Mesendoderm (in vitro differentiated cells): ENCODE results near the gene LRP10.

ENCODE experiments used
- DNase-seq: peaks from one replicate; pipeline ENCODE4 v3.0.0; 2013
- H2AK5ac ChIP-seq: 2 replicates; pipeline ENCODE4 v1.6.1; 2013; ENCODE audit warnings: low read length, inconsistent platforms
- H2BK120ac ChIP-seq: 2 replicates; pipeline ENCODE4 v1.6.1; 2013; ENCODE audit warnings: low read depth, mild to moderate bottlenecking, low read length, moderate library complexity, mixed read lengths
- H2BK15ac ChIP-seq: replicated peaks from 2 replicates; pipeline ENCODE4 v1.6.1; 2013; ENCODE audit warnings: low read depth, mild to moderate bottlenecking, moderate library complexity
- H2BK5ac ChIP-seq: 2 replicates; pipeline ENCODE4 v1.6.1; 2013; ENCODE audit warnings: low read length, inconsistent platforms
- H3K18ac ChIP-seq: 2 replicates; pipeline ENCODE4 v1.6.1; 2013; ENCODE audit warnings: mild to moderate bottlenecking, low read length, mixed read lengths
- H3K23ac ChIP-seq: one replicate; pipeline ENCODE4 v1.6.1; 2013; ENCODE audit warnings: low read length
- H3K27ac ChIP-seq: 2 replicates; pipeline ENCODE4 v1.5.1; 2013; ENCODE audit warnings: low read depth, mild to moderate bottlenecking, inconsistent platforms, low read length, moderate library complexity
- H3K27me3 ChIP-seq: 2 replicates; pipeline ENCODE4 v1.6.1; 2013; ENCODE audit warnings: low read length, control low read depth, mild to moderate bottlenecking, inconsistent platforms; ENCODE audit not compliant: insufficient read depth, poor library complexity
- H3K36me3 ChIP-seq: 2 replicates; pipeline ENCODE4 v1.6.1; 2013; ENCODE audit warnings: low read length, inconsistent platforms; ENCODE audit not compliant: control insufficient read depth, insufficient read depth
- H3K4ac ChIP-seq: one replicate; pipeline ENCODE4 v1.6.1; 2013; ENCODE audit warnings: low read depth, mild to moderate bottlenecking, low read length, moderate library complexity
- H3K4me1 ChIP-seq: 2 replicates; pipeline ENCODE4 v1.6.1; 2013; ENCODE audit warnings: low read depth, low read length, inconsistent platforms; ENCODE audit not compliant: control insufficient read depth
- H3K4me2 ChIP-seq: 2 replicates; pipeline ENCODE4 v1.6.1; 2013; ENCODE audit warnings: low read length
- H3K4me3 ChIP-seq: 2 replicates; pipeline ENCODE4 v1.5.1; 2013; ENCODE audit warnings: mild to moderate bottlenecking, low read length
- H3K56ac ChIP-seq: one replicate; pipeline ENCODE4 v1.6.1; 2013; ENCODE audit warnings: low read length
- H3K79me1 ChIP-seq: 2 replicates; pipeline ENCODE4 v1.6.1; 2013; ENCODE audit warnings: low read length, inconsistent platforms
- H3K79me2 ChIP-seq: 2 replicates; pipeline ENCODE4 v1.6.1; 2013; ENCODE audit warnings: mild to moderate bottlenecking, low read length; ENCODE audit not compliant: control insufficient read depth, insufficient read depth
- H3K9ac ChIP-seq: 2 replicates; pipeline ENCODE4 v1.6.1; 2013; ENCODE audit warnings: low read length, inconsistent platforms
- H4K5ac ChIP-seq: one replicate; pipeline ENCODE4 v1.6.1; 2013; ENCODE audit warnings: low read length
- H4K8ac ChIP-seq: one replicate; pipeline ENCODE4 v1.6.1; 2013; ENCODE audit warnings: low read depth, mild to moderate bottlenecking, control low read depth, low read length, moderate library complexity
- WGBS: extraction: QIAGEN DNeasy Blood & Tissue Kit; methylation state at CpG from one replicate; pipeline ENCODE4 v1.1.7; 2013; ENCODE audit warnings: low lambda C conversion rate, missing lambda C conversion rate; ENCODE audit not compliant: insufficient coverage; ENCODE audit errors: extremely low coverage; 5-methylcytosine and 5-hydroxymethylcytosine counted together

The LRP10 gene

GRCh38 chr14:22841769-22842168 is 29.8 kb upstream of the LRP10 start:
- H4K5ac ChIP-seq, result no peak overlapping the region
- no peak overlapping the region for H2BK120ac ChIP-seq
- no peak overlapping the region for H3K4me2 ChIP-seq
- H4K8ac ChIP-seq, result no peak overlapping the region
- no peak overlapping the region for H3K9ac ChIP-seq
- no peak overlapping the region for H3K23ac ChIP-seq
- no peak overlapping the region for H2BK15ac ChIP-seq
- H3K4me1 ChIP-seq, result peaks cover 10% of the 10 kb centered on the region
- WGBS, result no CpG with 5 or more reads among the region's 8 CpGs
- H3K36me3 ChIP-seq, result peaks cover 34% of the 10 kb centered on the region
- H3K56ac ChIP-seq, result no peak overlapping the region
- H3K79me1 ChIP-seq, result peaks cover 23% of the 10 kb centered on the region
- no peaks in the 10 kb centered on the region for H3K27me3 ChIP-seq
- H3K4ac ChIP-seq, result no peak overlapping the region
- no peak overlapping the region for H3K18ac ChIP-seq
- peaks cover 29% of the 10 kb centered on the region for H3K79me2 ChIP-seq
- H3K27ac ChIP-seq, result no peak overlapping the region
- H2AK5ac ChIP-seq, result no peak overlapping the region
- no peak overlapping the region for H3K4me3 ChIP-seq
- DNase-seq, result no peak
- no peak overlapping the region for H2BK5ac ChIP-seq

DNA sequence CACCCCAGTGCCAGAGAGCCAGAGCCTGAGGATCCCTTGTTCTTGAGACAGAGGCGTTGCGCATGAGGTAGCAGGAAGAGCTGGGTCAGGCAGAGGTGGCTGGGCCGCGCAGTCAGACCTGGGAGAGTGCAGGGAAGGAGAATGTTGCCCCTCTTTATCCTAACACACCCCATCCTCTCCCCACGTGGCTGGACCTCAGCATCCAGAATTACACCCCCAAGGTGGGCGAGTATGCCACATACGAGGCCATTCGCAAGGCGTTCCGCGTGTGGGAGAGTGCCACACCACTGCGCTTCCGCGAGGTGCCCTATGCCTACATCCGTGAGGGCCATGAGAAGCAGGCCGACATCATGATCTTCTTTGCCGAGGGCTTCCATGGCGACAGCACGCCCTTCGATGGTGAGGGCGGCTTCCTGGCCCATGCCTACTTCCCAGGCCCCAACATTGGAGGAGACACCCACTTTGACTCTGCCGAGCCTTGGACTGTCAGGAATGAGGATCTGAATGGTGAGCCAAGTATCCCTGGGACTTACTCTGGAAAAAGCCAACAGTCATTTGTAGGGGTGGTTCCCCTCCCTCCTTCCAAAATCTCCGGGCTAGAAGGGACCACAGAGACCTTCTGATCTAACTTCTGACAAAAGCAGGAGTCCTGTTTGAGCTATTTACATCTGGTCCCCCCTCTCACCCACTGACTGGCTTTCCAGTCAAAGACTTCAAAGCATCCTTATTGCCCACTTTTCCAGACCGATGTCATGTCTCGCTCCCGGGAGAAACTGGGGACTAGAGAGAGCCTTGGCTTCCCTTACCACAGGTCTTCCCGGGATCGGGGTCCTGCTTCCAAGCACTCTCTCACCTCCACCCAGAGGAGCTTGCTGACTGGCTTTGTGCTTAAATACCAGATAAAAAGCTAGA is 29.1 kb upstream of the LRP10 start:
- Histone ChIP-seq H3K27me3 (no peaks in the 10 kb centered on the region), H3K36me3 (peaks cover 34% of the 10 kb centered on the region), H4K5ac (no peak overlapping the region), H2BK15ac (no peak overlapping the region), H3K79me1 (peaks cover 23% of the 10 kb centered on the region), H3K18ac (no peak overlapping the region), H2BK5ac (no peak overlapping the region), H2AK5ac (no peak overlapping the region), H3K56ac (no peak overlapping the region), H3K79me2 (peaks cover 23% of the 10 kb centered on the region), H3K27ac (no peak overlapping the region), H3K4me2 (no peak overlapping the region), H3K23ac (no peak overlapping the region), H3K9ac (no peak overlapping the region), H3K4me3 (no peak overlapping the region), H4K8ac (no peak overlapping the region), H2BK120ac (no peak overlapping the region), H3K4ac (no peak overlapping the region), H3K4me1 (peaks cover 10% of the 10 kb centered on the region)
- no peak for DNase-seq
- WGBS, result no CpG with 5 or more reads among the region's 28 CpGs

- no peak overlapping the region for H3K23ac ChIP-seq
Measured at GRCh38 chr14:22843123-22843925, 28.2 kb upstream of the LRP10 start.

DNA sequence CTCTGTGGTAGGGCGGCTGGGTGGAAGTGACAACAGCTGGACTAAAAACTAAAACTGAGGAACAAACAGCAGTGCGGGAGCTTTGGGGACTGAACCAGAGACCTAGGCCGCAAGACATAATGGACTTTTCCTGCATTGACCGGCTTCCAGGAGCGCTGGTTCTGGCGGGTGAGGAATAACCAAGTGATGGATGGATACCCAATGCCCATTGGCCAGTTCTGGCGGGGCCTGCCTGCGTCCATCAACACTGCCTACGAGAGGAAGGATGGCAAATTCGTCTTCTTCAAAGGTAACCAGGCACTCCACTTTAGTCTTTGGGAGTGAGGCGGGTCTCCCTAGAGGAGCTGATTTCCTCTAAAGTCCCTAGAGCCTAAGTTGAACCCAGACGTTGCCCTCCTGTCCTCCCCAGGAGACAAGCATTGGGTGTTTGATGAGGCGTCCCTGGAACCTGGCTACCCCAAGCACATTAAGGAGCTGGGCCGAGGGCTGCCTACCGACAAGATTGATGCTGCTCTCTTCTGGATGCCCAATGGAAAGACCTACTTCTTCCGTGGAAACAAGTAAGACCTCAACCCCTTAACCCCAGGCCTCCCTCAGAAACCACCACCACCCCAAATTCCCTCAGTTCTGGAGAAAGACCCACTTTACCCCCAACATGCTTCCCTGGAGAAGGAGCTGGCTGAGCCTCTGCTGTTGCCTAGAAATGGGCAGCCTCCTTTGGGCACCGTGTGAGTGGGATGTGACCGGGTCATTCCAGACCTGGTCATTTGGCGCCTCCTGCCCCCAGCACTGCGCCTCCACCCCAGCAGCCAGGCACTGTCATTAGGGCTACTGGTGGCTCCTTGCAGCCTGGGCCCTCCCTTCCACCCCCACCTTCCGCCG is 27.1 kb upstream of the LRP10 start:
- H3K4me2 ChIP-seq, result no peak overlapping the region
- no peak overlapping the region for H3K18ac ChIP-seq
- H3K79me1 ChIP-seq, result peaks cover 12% of the 10 kb centered on the region
- no peak overlapping the region for H3K4me3 ChIP-seq
- H3K27ac ChIP-seq, result no peak overlapping the region
- H4K5ac ChIP-seq, result no peak overlapping the region
- H2BK120ac ChIP-seq, result no peak overlapping the region
- no peak overlapping the region for H3K4ac ChIP-seq
- WGBS, result no CpG with 5 or more reads among the region's 22 CpGs
- peaks cover 3% of the 10 kb centered on the region for H3K79me2 ChIP-seq
- H3K9ac ChIP-seq, result no peak overlapping the region
- peaks cover 2% of the 10 kb centered on the region for H3K4me1 ChIP-seq
- H3K56ac ChIP-seq, result no peak overlapping the region
- peaks cover 34% of the 10 kb centered on the region for H3K36me3 ChIP-seq
- no peak overlapping the region for H4K8ac ChIP-seq
- no peak for DNase-seq
- no peak overlapping the region for H2BK5ac ChIP-seq
- H3K27me3 ChIP-seq, result no peaks in the 10 kb centered on the region
- H3K23ac ChIP-seq, result no peak overlapping the region
- no peak overlapping the region for H2BK15ac ChIP-seq
- H2AK5ac ChIP-seq, result no peak overlapping the region

More at GRCh38 chr14:22843123-22843925, 28.2 kb upstream of the LRP10 start:
- no peak overlapping the region for H2BK15ac ChIP-seq
- whole genome bisulfite sequencing, result no CpG with 5 or more reads among the region's 21 CpGs
- peaks cover 10% of the 10 kb centered on the region for H3K4me1 ChIP-seq
- DNase-seq, result no peak
- no peak overlapping the region for H4K8ac ChIP-seq
- no peak overlapping the region for H4K5ac ChIP-seq
- no peak overlapping the region for H2BK5ac ChIP-seq
- peaks cover 23% of the 10 kb centered on the region for H3K79me1 ChIP-seq
- no peak overlapping the region for H2BK120ac ChIP-seq
- no peaks in the 10 kb centered on the region for H3K27me3 ChIP-seq
- H2AK5ac ChIP-seq, result no peak overlapping the region
- H3K36me3 ChIP-seq, result peaks cover 34% of the 10 kb centered on the region
- no peak overlapping the region for H3K9ac ChIP-seq
- H3K18ac ChIP-seq, result no peak overlapping the region
- no peak overlapping the region for H3K4ac ChIP-seq
- no peak overlapping the region for H3K4me3 ChIP-seq
- no peak overlapping the region for H3K27ac ChIP-seq
- no peak overlapping the region for H3K4me2 ChIP-seq
- no peak overlapping the region for H3K56ac ChIP-seq
- H3K79me2 ChIP-seq, result peaks cover 14% of the 10 kb centered on the region

DNA sequence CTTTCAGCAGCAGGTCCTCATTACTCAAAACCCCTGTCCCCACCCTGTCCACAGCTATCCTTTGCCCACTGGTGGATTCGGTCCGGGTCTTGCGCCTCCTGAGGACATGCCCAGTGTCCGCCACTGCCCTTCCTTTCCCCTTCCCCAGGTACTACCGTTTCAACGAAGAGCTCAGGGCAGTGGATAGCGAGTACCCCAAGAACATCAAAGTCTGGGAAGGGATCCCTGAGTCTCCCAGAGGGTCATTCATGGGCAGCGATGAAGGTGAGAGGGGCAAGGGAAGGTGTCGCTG is 26.5 kb upstream of the LRP10 start:
- Histone ChIP-seq H3K36me3 (peaks cover 34% of the 10 kb centered on the region), H3K4me2 (no peak overlapping the region), H3K79me1 (peaks cover 10% of the 10 kb centered on the region), H3K4me3 (no peak overlapping the region), H3K4ac (no peak overlapping the region), H3K23ac (no peak overlapping the region), H4K5ac (no peak overlapping the region), H3K4me1 (peaks cover 2% of the 10 kb centered on the region), H3K79me2 (no peaks in the 10 kb centered on the region), H4K8ac (no peak overlapping the region), H3K9ac (no peak overlapping the region), H2BK5ac (no peak overlapping the region), H3K27me3 (no peaks in the 10 kb centered on the region), H2BK15ac (no peak overlapping the region), H2BK120ac (no peak overlapping the region), H3K18ac (no peak overlapping the region), H2AK5ac (no peak overlapping the region), H3K56ac (no peak overlapping the region), H3K27ac (no peak overlapping the region)
- no CpG with 5 or more reads among the region's 9 CpGs for WGBS
- no peak for DNase-seq
